Neutrophil (primary cell): ENCODE data around the gene OR12D1.

ENCODE experiments used
- H3K27ac ChIP-seq: fragments of 200-600 bp; sonication (generic); 2 replicates; pipeline ENCODE4 v1.5.1; 2016; ENCODE audit warnings: mild to moderate bottlenecking, moderate library complexity
- H3K27me3 ChIP-seq: fragments of 200-600 bp; sonication (generic); 2 replicates; pipeline ENCODE4 v1.6.0; 2016; ENCODE audit warnings: mild to moderate bottlenecking
- H3K36me3 ChIP-seq: fragments of 200-600 bp; sonication (generic); 2 replicates; pipeline ENCODE4 v1.5.1; 2017
- H3K4me1 ChIP-seq, 2 experiments: fragments of 200-600 bp in 1 of 2; sonication (generic) in 1 of 2; 1 replicate in 1 of 2; 2 replicates in 1 of 2; pipeline versions ENCODE4 v1.5.1 to v1.6.1; 2013 to 2016; ENCODE audit warnings: low read depth in 1 of 2, low read length in 1 of 2, mild to moderate bottlenecking in 1 of 2, moderate library complexity in 1 of 2; ENCODE audit not compliant: control insufficient read depth in 1 of 2, insufficient read depth in 1 of 2
- H3K4me3 ChIP-seq, 2 experiments: fragments of 200-600 bp in 1 of 2; sonication (generic) in 1 of 2; 1 replicate in 1 of 2; 2 replicates in 1 of 2; pipeline ENCODE4 v1.5.1; 2013 to 2016; ENCODE audit warnings: low read depth in 1 of 2, low read length in 1 of 2, mild to moderate bottlenecking in 1 of 2, moderate library complexity in 1 of 2
- H3K9me3 ChIP-seq: fragments of 200-600 bp; sonication (generic); 2 replicates; pipeline ENCODE4 v1.5.1; 2016
- TF ChIP-seq, protein P1 (sequence below): fragments of 200-600 bp; sonication (generic); IDR thresholded peaks from 2 replicates; pipeline ENCODE4 v1.5.1; 2016; ENCODE audit warnings: antibody characterized with exemption

The OR12D1 gene

DNA sequence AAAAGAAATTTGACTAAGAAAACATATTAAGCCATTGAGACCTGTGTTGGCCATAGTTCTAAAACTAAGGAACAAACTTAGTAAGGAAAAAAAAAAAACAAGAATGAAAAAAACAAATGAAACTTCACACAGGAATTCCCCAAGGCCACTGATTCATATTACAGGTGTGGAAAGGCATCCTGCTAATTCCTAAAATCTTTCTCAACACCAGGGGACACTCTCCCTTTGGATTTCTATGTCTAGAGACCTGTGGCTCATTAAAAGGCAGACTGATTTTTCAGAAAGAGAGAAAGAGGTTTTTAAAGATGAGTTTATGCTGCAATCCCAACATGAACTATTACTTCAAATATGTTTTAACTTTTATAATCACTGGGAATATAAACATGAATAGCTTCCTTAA lies at the start of gene OR12D1:
TSS of gene OR12D1 (plus strand) at position 341 of the 400 bp plus-strand sequence.
- TF ChIP-seq, protein P1, sequence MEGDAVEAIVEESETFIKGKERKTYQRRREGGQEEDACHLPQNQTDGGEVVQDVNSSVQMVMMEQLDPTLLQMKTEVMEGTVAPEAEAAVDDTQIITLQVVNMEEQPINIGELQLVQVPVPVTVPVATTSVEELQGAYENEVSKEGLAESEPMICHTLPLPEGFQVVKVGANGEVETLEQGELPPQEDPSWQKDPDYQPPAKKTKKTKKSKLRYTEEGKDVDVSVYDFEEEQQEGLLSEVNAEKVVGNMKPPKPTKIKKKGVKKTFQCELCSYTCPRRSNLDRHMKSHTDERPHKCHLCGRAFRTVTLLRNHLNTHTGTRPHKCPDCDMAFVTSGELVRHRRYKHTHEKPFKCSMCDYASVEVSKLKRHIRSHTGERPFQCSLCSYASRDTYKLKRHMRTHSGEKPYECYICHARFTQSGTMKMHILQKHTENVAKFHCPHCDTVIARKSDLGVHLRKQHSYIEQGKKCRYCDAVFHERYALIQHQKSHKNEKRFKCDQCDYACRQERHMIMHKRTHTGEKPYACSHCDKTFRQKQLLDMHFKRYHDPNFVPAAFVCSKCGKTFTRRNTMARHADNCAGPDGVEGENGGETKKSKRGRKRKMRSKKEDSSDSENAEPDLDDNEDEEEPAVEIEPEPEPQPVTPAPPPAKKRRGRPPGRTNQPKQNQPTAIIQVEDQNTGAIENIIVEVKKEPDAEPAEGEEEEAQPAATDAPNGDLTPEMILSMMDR, result no peak
- Histone ChIP-seq H3K27ac (no peak within 1 kb of the TSS), H3K4me1 (no peaks in the 10 kb centered on the region), H3K36me3 (no peaks in the 10 kb centered on the region), H3K27me3 (peaks cover 3% of the 10 kb centered on the region), H3K9me3 (no peaks in the 10 kb centered on the region), H3K4me3 (no peak within 1 kb of the TSS)

GRCh38 chr6:29368765-29369164 lies 46.0 kb upstream of the OR12D1 start, which contains the start of gene OR5V1:
Gene OR5V1, minus strand, starts transcription at chr6:29368865. Its CDS starts 12,670 bp downstream, at chr6:29356195.
- H3K27ac ChIP-seq, result no peak within 1 kb of the TSS
- no peaks in the 10 kb centered on the region for H3K27me3 ChIP-seq
- no peaks in the 10 kb centered on the region for H3K9me3 ChIP-seq
- no peaks in the 10 kb centered on the region for H3K4me1 ChIP-seq
- TF ChIP-seq, protein P1, result no peak
- no peak within 1 kb of the TSS for H3K4me3 ChIP-seq
- H3K36me3 ChIP-seq, result no peaks in the 10 kb centered on the region

DNA sequence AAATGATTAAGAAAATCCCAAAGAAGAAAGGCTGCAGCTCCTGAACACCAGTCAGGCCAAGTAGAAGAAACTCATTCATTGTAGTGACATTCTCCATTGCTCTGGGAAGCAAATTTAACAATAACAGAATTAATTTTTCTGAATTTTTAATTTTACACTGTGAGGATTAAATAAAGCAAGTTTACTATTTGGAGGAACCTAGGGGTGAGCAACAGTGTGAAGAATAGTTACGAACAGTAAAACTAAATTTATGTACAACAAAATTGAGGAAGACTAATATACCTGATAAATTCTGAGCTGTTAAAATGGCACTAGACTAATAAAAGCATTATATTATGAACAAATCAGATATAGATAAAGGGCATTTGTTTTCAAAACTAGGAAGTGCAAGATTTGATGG lies 39.5 kb upstream of the OR12D1 start, which contains the start of gene OR12D3:
TSS of gene OR12D3 (minus strand) at position 101 of the 400 bp plus-strand sequence. CDS start at position 97, 4 bp downstream.
- Histone ChIP-seq H3K4me1 (no peaks in the 10 kb centered on the region), H3K9me3 (no peaks in the 10 kb centered on the region), H3K4me3 (no peak within 1 kb of the TSS), H3K27me3 (no peaks in the 10 kb centered on the region), H3K36me3 (no peaks in the 10 kb centered on the region), H3K27ac (no peak within 1 kb of the TSS)
- TF ChIP-seq, protein P1, result no peak

DNA sequence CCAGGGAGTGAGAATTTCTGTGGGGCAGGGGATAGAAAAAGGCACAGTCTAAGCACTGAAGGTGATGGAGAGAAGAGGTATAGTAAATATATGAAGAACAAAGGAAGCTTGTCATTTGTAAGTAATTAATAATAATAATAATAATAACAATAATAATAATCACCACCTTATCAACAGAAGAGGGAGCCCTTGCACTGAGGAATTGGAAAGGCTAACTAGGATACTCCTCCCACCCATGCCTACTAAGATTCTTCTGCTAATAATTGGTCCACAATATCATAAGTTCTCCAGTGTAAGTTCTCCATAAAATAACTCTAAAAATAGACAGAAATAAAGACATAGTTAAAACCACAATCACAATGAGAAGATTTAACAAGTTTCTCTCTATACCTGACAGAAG lies 38.7 kb upstream of the OR12D1 start:
- H3K9me3 ChIP-seq, result no peaks in the 10 kb centered on the region
- no peak overlapping the region for H3K4me3 ChIP-seq
- no peaks in the 10 kb centered on the region for H3K4me1 ChIP-seq
- H3K36me3 ChIP-seq, result no peaks in the 10 kb centered on the region
- no peaks in the 10 kb centered on the region for H3K27me3 ChIP-seq
- TF ChIP-seq, protein P1, result no peak
- no peak overlapping the region for H3K27ac ChIP-seq

DNA sequence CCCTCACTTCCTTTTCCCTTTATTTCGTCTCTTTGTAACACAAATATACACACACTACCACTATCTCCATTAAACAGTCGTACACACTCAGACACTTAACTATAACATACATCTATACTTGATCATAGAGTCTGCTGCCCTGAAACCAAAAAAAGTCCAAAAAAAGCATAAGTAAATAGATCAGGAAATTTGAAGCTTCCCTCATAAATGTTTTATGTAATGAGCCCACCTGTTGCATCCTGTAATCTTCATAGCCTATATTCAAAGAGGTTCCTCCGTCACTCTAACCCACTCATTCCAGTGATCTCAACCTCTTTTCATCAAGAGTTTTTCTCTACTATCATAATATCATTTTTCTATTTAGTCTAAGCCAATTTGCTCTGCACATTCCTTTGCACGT lies 26.2 kb upstream of the OR12D1 start:
- H3K36me3 ChIP-seq, result no peaks in the 10 kb centered on the region
- H3K9me3 ChIP-seq, result no peaks in the 10 kb centered on the region
- no peak overlapping the region for H3K27ac ChIP-seq
- H3K4me3 ChIP-seq, result no peak overlapping the region
- H3K27me3 ChIP-seq, result no peaks in the 10 kb centered on the region
- H3K4me1 ChIP-seq, result no peaks in the 10 kb centered on the region
- TF ChIP-seq, protein P1, result no peak

- Histone ChIP-seq H3K27me3 (no peaks in the 10 kb centered on the region), H3K4me1 (no peaks in the 10 kb centered on the region)
- TF ChIP-seq, protein P1, result no peak
These were observed 19.4 kb upstream of the OR12D1 start, which contains the start of gene OR12D2 for GRCh38 chr6:29395331-29395730. Gene OR12D2, plus strand, starts transcription at chr6:29395631. Its CDS starts 1,069 bp downstream, at chr6:29396700.

More at GRCh38 chr6:29395331-29395730, 19.4 kb upstream of the OR12D1 start, which contains the start of gene OR12D2:
- H3K9me3 ChIP-seq, result no peaks in the 10 kb centered on the region
- H3K36me3 ChIP-seq, result no peaks in the 10 kb centered on the region
- H3K27ac ChIP-seq, result no peak within 1 kb of the TSS
- H3K4me3 ChIP-seq, result no peak within 1 kb of the TSS
